HG03432 (cell line): ENCODE data around the gene IL1RN.
A peak's percentile ranks its signal among the peaks of the same experiment; 100 is the strongest.

Experiments
- ATAC-seq: cut with Tn5 transposase; IDR thresholded peaks from one replicate; pipeline ENCODE4 v1.9.1; 2021; ENCODE audit warnings: mild to moderate bottlenecking, moderate library complexity; ENCODE audit not compliant: unreplicated experiment

The IL1RN gene

DNA sequence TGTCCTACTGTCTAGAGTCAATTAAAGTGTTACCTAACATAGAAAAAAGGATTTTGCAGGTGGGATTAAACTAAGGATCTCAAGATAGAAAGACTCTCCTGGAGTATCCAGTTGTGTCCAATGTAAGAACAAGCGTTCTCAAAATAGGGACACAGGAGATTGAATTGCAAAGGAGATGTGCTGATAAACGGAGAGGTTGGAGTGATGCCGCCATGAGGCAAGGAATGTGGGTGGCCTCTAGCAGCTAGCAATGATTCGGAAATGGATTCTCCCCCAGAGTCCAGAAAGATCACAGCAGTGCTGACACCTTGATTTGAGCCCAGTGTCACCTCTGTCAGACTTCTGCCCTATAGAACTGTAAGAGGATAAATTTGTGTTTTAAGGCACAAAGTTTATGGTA, 24.1 kb upstream of the IL1RN start:
- no peak for ATAC-seq

DNA sequence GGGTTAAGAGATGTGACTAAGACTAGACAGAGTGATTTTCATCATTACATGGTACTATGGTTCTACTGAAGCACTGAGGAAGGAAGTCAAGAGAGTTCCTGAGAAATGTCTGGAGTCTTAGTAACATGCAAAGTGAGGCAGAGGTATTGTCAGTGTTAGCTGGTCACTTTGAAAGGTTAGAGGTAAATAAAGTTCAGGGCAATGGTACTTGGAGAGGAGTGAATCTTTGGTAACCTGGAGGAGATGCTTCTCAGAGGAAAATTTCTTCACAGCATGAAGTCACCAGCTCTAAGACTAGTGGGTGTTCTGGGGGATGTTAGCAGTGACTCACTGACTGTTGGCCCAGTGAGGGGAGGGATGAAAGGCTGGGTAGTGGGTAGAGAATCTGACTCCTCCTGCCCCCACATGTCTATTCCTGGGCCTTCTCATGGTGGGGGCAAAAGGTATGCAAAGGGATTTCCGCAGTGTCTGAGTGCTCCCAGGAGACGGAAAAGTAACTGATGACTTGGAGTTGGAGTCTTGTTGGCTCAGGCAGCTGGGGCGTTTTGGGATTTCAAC, 23.3 kb upstream of the IL1RN start:
- no peak for ATAC-seq

DNA sequence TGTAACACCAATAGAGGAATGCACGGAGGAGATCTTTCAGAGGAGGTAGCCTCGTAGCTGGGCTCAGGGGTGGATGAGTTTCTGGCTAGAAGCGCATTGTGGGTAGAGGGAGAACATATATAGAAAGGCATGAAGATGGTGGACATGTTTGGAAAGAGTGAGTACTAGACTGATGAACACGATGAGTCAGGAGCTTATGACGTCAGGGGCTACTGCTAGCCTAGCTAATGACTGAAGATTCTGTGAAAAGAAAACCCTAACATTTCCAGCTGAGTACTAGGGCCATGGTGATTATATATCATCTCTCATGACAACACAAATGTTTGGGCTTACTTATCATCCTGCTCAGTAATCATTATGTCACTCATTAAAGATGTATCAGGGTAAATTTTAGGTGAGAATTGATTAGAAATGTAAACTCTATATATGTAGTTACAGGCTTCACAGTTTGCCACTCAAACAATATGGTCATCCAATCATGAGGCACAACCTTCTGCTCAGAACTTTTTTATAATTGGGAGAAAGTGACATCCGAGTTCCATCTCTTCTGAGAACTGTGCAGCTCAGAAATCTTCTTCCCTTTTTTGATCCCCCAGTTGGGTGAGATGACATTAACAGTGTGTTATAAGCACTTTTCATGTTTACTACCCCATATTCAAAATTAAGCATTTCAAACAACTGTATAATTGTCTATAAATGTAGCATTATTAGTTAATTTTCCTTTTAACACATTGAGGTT, 22.2 kb upstream of the IL1RN start:
- no peak for ATAC-seq

DNA sequence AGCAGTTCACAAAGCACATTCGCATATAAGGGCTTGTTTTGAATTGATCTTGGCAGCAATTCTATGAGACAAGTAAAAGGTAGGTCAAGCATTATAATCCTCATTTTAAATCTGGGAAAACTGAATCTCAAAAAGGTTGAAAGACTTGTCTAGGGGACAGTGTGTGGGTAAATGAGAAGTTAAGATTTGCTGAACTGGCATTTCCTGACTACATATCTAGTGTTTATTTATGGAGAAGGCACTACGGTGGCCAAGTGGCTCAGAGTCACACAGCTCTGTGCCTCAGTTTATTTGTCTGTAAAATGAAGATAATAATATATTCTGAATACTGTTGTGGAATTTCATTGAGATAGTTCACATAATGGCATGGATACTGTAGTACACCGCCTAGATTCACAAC, 16.3 kb upstream of the IL1RN start:
- no peak for ATAC-seq

DNA sequence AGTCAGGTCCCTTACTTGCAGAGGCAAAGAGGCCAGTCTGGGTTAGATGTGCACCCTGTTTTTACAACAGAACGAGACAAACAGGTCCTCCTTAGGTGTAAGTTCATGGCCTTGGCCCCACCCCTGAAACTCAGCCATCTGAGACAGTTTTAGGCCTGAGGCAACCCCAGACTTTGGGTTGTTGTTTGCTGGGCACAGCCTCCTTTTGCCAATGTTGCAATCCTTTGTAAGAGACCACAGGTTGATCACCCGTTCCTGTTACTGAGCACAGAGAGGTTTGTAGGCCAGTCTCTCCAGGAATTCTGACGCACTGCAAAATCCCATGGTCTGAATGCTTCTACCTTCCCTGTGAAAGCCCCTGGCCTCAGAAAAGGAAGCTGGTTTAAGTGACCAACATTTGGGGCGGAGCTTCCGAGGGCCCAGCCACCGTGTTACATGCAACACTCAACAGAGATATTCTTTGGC, 15.5 kb upstream of the IL1RN start:
- no peak for ATAC-seq

DNA sequence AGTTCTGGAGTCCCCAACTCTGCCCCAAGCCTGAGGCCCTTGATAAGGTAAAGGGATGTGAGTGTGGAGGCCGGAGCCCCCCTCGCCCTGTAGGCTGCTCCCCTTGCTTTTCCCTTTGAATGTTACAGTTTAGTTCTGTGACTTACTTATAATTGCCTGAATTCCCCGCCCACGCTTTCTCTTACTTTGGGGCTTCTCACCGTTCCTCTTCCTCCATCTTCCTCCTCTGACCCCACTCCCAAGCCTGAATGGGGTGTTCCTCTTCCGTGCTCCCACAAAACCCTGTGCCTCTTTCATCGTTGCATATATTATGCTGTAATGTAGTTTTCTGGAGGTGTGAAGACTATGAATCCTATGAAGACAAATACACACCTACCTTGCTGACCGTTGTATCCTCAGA, 15.0 kb upstream of the IL1RN start:
- no peak for ATAC-seq

DNA sequence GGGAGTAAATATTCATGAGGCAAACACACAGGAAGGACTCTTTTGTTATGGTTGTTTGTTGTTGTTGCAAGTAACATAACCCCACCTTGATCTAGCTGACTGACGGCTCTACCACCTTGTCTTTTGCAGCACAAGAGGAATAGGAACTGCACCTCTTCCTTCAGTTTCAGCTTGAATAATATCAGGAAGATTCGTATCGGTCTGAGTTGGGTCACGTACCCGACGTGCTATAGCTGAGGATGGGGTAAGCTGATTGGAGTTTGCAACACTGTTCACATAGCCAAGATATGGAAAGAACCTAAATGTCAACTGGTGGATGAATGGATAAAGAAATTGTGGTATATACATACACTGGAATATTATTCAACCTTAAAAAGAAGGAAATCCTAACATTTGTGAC, 14.5 kb upstream of the IL1RN start:
- no peak for ATAC-seq

DNA sequence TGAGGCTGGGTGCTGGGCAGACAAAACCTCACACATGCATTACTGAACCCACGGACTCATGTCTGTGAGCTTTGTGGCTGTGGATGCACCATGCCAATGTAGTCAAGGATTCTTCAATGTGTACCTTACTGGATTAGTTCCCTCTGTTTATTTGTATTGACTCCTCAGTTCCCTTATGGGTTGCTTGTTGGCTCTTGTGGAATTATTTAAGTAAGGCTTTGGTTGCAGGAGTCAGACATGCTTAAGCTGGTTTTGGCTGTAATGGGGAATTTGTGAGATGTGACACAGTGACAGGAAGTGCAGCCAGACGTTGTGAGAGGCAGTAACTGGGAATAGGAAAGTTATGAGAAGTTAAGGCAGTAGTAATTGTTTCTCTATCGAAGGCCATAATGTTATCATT, 13.6 kb upstream of the IL1RN start:
- ATAC-seq: no peak

DNA sequence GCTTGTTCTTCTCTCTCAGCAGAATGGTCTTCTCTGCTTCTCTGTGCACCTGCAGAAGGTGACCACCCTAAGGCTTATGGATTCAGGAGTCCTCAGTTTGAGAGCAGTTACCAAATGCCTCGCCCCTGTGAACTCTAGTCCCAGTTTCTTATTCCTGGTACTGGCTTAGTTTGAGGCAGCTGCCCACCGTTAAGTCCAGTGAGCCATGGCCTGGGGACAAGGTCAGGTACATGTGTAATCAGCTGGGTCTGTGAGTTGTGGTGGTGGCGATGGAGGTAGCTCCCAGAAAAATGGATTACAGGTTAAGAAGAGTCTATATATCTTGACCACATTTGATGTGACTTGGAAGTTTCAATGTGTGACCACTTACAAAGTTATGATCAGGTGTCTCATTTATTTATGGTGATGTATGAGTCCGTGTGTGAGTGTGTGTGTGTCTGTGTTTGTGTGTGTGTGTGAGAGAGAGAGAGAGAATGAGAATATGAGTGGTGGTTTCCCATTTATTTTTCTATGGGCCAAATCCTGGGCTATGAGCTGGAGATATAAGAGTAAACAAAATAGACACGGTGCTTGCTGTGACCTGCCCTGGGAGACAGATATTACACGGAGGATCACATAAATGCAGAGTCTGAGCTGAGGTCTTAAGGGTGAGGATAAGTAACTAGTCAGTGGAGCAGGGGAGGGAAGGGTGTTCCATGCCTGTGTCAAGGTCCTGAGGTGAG, 13.0 kb upstream of the IL1RN start:
- ATAC-seq: no peak

DNA sequence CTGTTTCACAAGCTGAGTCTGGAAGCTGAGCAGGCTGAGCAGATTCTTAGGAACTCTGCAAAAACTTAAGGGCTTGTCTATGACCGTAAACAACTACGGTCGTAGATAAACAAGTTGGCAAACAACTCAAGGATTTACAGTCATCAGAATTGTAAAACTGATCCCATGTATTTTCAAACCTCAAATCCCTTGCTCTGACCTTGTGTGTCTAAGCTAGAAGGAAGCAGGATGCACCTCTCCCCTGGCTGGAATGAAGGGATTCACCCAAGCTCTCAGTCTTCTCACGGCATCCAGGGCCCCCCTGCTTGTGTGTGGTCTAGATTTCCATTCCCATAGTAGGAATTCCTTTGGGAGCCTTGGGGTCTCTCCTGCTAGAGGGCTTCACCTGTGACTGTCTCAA, 12.4 kb upstream of the IL1RN start:
- ATAC-seq: no peak

DNA sequence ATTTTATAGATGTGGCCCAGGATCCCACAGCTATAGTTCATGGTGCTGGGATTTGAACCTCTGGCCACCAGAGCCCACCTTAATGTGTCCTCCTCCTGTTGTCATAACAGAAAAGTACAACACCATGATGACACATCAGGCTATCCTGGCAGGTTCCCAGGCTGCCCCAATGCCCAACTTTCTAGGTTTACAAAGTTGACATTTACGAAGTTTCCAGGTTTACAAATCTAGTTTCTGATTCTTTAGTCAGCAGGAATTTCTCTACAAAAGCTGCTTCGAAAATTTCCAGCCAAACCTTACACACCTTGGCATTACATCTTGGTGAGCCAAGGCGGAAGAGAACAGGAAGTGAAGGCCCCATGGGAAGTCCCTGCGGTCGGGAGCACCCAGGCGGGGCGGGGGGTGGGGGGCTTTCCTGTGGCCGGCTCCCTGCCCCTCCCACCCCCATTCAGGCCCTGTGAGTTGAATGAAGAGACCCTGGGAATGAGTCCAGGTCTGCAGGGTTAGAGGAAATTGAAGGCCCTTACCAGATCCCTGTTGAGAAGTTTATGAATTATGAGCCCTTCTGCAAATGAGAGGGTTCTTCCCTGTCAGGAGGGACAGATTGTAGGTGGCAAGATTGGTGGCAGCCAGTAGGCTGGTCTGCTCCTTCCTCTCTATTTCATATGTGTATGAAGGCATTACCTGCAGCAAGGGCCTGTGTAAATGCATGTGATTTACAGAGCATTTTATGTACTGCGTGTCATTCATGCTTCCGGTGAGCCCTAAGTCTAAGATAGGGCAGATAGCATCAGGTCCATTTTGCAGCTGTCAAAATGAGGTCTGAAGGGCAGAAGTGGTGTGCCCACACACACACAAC, 11.1 kb upstream of the IL1RN start:
- peak; percentile 69 for ATAC-seq

DNA sequence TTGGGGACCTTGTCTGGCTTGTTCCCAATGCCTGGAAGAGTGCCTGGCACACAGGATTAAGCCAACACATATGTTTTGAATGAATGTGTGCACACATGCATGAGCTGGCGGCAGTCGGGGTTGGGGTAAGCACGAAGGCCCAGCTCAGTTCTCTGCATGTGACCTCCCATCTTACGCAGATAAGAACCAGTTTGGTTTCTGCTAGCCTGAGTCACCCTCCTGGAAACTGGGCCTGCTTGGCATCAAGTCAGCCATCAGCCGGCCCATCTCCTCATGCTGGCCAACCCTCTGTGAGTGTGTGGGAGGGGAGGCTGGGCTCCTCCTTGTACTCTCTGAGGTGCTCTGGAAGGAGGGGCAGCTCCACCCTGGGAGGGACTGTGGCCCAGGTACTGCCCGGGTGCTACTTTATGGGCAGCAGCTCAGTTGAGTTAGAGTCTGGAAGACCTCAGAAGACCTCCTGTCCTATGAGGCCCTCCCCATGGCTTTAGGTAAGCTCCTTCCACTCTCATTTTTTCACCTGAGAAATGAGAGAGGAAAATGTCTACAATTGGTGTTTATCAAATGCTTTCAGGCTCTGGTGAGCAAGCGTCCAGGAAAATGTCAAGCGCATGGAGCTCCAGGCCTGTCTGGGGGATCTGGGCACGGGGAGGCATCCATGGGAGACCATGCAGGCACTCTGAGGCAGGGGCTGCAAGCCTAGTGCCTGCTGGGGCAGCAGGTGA, 9.7 kb upstream of the IL1RN start:
- no peak for ATAC-seq

DNA sequence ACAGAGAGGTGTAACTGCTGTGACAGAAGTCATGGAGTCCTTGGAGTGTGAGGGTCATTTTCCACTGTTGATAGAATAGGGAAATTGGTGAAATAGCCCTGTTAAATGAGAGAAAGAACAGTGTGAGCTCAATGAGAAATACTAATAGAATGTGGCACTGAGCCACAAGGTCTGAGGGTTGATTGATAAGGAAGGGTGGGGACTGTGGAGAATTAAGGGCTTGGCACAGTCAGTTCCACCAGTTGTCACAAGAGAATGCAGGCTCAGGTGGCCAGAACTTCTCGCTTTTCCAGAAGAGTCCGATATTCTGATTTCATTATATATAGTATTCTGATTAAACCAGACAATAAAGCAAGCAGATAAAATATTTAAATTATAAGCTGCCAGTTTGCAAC, 9.1 kb upstream of the IL1RN start:
- no peak for ATAC-seq

DNA sequence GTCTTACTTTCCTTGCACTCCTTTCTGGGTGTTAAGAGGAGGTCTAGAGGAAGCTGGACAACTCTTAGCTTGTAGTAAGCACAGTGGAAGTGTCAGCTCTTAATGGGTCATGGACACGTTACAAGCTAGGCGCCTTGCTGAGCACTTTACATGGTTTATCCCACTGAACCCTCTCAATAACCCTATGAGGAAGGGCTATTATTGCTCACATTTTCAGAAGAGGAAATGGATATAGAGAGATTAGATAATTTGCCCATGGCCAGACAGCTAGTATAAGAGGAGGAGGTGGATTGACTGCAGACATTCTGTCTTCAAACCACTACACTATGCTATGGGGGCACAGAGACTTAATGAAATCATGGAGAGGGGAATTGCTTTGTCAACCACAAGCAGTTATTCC, 8.3 kb upstream of the IL1RN start:
- ATAC-seq: no peak

DNA sequence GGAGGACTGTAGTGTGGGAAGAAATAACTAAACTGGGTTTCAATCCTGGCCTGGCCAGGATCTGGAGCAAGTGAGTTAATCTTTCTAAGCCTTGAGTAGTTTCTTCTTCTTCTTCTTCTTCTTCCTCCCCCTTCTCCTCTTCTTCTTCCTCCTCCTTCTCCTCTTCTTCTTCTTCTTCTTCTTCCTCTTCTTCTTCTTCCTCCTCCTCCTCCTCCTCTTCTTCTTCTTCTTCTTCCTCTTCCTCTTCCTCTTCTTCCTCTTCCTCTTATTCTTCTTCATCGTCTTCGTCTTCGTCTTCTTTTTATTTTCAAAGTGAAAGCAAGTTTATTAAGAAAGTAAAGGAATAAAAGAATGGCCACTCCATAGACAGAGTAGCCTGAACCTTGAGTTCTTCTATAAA, 6.5 kb upstream of the IL1RN start:
- no peak for ATAC-seq

DNA sequence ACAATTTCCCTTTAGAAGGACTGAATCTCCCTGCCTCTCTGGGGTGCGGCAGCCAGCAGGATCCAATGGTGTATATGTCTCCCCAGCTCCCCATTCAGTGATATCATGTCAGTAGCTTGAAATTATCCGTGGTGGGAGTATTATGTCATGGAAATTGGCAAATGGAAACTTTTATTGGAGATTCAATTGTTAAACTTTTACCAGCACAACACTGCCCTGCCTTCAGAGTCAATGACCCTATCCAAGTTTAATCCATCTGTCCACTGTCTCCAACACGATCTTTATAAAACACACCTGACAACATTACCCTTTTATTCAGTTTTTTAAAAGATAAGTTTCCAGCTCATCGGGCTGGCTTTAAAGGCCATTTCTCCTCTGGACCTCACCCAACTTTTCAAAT, 5.0 kb upstream of the IL1RN start:
- ATAC-seq: no peak

DNA sequence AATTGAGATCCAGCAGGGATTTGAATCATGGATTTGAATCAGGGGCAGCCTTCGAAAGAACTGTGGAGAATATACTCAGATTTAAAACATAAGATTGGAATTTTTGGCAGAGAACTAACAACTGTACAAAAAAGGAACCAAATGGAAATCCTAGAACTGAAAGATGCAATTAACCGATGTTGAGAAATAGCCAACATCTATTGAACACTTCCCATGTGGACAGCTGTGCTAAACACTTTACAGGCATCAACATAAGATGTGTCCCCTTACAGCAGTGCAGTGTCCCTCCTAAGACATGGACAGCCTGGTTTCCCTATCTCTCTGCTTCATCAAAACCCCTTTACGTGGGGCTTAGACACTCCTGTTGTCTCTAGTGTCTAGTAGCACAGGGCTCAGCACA, 3.7 kb upstream of the IL1RN start:
- ATAC-seq: no peak

DNA sequence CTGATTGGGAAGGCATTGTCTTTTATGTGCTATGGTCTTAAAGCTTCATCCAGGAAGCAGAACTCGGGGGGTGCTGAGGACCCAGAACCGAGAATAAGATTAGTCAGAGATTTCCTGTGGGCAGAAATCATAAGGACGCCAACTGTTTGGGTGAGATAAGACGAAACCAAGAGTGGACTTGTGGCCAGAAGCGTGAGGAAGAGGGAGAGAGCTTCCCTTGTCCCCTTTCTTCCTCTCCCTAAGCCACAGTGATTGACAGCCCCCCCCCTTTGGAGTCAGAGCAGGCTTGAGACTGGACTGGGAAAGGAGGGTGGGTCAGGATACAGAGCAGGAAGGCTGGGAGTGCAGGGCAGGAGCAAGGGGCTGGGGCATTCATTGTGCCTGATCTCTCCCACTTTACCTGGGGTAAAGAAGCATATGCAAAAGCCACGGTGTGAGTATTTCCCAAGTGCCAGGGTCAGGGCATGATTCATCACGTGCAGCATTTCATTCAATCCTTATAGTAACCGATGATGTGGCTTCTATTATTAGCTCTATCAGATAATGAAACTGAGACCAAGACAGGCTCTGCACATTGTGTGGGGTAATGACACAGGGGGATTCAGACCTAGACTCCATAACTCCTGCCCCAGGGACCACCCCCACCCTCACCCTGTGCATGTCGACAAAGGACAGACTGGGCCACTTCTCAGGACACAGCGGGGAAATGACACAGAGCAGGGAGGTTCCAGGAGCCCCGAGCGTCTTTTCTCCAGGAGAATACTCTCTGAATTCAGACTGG, 3.0 kb upstream of the IL1RN start:
- ATAC-seq: peak; percentile 70

DNA sequence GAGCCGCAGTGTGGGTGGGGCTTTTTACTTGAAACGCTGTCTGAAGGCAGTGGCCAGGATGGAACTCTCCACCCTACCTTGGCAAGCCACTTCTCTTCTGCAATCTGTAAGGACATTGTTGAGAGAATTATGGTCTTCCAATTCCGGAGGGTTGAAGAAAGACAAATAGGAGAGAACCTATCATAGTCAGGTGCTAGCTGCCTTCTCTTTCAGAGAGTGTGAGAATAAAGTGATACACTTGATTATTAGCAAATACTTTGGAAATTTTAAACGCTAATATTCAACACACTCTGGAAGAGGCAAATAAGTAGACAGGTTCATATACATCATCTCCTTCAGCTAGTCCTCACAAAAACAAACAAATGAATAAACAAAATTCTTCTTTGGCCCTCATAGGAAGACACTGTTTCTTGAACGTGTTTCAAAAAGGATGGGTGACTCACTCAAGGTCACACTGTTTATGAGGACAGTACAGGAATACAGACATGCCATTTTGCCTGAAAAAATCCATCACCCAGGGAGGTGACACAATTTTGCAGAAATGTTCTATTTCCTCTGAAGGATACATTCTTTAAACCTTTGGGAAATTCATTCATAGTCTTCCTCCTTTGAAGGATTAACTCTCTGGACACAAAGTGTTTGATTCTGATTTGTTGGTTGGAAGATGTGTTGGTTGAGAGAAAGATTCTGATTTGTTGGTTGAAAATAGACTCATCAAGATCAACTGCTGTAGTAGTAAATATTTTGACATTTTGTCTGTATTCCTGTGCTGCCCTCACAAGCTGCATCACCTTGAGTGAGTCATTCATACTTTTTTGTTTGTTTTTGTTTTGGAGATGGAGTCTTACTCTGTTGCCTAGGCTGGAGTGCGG, 2.2 kb upstream of the IL1RN start:
- no peak for ATAC-seq
